OCI-LY3 (cell line): ENCODE results near the gene DGCR6.
"Not testable (repeated sequence)": the region's sequence is repeated elsewhere in the genome, so short reads cannot be mapped to it uniquely, and the experiment has no call there.

Source experiments
- EZH2phosphoT487 ChIP-seq: fragments of 200-600 bp; shearing (Covaris generic); IDR thresholded peaks from 2 replicates; pipeline ENCODE4 v1.6.1; 2018; ENCODE audit warnings: antibody characterized with exemption, mixed run types, low read depth
- TF ChIP-seq, protein P1 (sequence below): fragments of 200-600, 300-600 bp; sonication (generic); IDR thresholded peaks from 2 replicates; pipeline ENCODE4 v1.5.1; 2014; ENCODE audit warnings: antibody characterized with exemption, low read length, low read depth

DNA sequence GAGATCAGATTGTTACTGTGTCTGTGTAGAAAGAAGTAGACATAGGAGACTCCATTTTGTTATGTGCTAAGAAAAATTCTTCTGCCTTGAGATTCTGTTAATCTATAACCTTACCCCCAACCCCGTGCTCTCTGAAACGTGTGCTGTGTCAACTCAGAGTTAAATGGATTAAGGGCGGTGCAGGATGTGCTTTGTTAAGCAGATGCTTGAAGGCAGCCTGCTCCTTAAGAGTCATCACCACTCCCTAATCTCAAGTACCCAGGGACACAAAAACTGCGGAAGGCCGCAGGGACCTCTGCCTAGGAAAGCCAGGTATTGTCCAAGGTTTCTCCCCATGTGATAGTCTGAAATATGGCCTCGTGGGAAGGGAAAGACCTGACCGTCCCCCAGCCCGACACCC is 32.6 kb downstream of the DGCR6 start:
- TF ChIP-seq, protein P1, sequence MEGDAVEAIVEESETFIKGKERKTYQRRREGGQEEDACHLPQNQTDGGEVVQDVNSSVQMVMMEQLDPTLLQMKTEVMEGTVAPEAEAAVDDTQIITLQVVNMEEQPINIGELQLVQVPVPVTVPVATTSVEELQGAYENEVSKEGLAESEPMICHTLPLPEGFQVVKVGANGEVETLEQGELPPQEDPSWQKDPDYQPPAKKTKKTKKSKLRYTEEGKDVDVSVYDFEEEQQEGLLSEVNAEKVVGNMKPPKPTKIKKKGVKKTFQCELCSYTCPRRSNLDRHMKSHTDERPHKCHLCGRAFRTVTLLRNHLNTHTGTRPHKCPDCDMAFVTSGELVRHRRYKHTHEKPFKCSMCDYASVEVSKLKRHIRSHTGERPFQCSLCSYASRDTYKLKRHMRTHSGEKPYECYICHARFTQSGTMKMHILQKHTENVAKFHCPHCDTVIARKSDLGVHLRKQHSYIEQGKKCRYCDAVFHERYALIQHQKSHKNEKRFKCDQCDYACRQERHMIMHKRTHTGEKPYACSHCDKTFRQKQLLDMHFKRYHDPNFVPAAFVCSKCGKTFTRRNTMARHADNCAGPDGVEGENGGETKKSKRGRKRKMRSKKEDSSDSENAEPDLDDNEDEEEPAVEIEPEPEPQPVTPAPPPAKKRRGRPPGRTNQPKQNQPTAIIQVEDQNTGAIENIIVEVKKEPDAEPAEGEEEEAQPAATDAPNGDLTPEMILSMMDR = not testable (repeated sequence)
- not testable (repeated sequence) for TF ChIP-seq EZH2phosphoT487
